RWPE1 (cell line): Measurements from ENCODE around the gene SKI.

Source experiments
- CTCF ChIA-PET: fragments of 350-600 bp; sonication (Branson Sonifier 250); formaldehyde crosslinking; extraction: SDS; loops from one replicate; lab custom pipeline; 2021; lab: Yijun Ruan, JAX
- POLR2A ChIA-PET: fragments of 400-600 bp; formaldehyde crosslinking; extraction: SDS; loops from one replicate; lab custom pipeline; 2020; ENCODE audit warnings: antibody characterized with exemption; ENCODE audit not compliant: low non-redundant PET; lab: Yijun Ruan, JAX
- DNase-seq: peaks from one replicate; pipeline ENCODE4 v3.0.0; 2012; ENCODE audit warnings: low spot score
- H3K27ac ChIP-seq: fragments of 450-650 bp; 2 replicates; pipeline ENCODE4 v1.5.1; 2017
- CTCF ChIP-seq: fragments of 450-650 bp; conservative IDR thresholded peaks from 2 replicates; pipeline ENCODE4 v1.5.1; 2017; ENCODE audit warnings: low read depth, mild to moderate bottlenecking

The SKI gene

GRCh38 chr1:2301607-2302291 is 73.6 kb downstream of the SKI start:
- TF ChIP-seq CTCF, result no peak
- CTCF ChIA-PET, result interaction anchor here (0.9 kb wide), 1 partner anchor 107 kb away, joined by 3 read pairs; the partner anchor contains the start of gene FAAP20
- no peak for DNase-seq
- peak overlapping the region; percentile 67 for H3K27ac ChIP-seq
- POLR2A ChIA-PET, result no interaction called here

- CTCF ChIA-PET, result no interaction called here
- no peak for TF ChIP-seq CTCF
Measured at GRCh38 chr1:2302292-2302925, 74.3 kb downstream of the SKI start.

GRCh38 chr1:2303016-2303775 is 75.1 kb downstream of the SKI start:
- H3K27ac ChIP-seq, result peak overlapping the region; percentile 67
- no peak for DNase-seq
- TF ChIP-seq CTCF, result no peak
- ChIA-PET POLR2A (no interaction called here), CTCF (interaction anchor here (1.2 kb wide), 1 partner anchor 12 kb away, joined by 5 read pairs; no protein-coding TSS in a partner anchor)

More at GRCh38 chr1:2302292-2302925, 74.3 kb downstream of the SKI start:
- DNase-seq, result no peak
- H3K27ac ChIP-seq, result peak overlapping the region; percentile 67
- POLR2A ChIA-PET, result no interaction called here

- DNase-seq, result no peak
- POLR2A ChIA-PET, result no interaction called here
- TF ChIP-seq CTCF, result no peak
- H3K27ac ChIP-seq, result peak overlapping the region; percentile 67
- CTCF ChIA-PET, result interaction anchor here (1.2 kb wide), 1 partner anchor 11 kb away, joined by 5 read pairs; no protein-coding TSS in a partner anchor
Measured at GRCh38 chr1:2303781-2304180, 75.7 kb downstream of the SKI start.

- CTCF ChIA-PET, result interaction anchor here (1.0 to 1.2 kb wide), 2 partner anchors 10 to 130 kb away, joined by 4 to 5 read pairs; no protein-coding TSS in a partner anchor
- H3K27ac ChIP-seq, result peak overlapping the region; percentile 67
- POLR2A ChIA-PET, result no interaction called here
- no peak for TF ChIP-seq CTCF
- DNase-seq, result no peak
Measured at GRCh38 chr1:2304282-2304681, 76.2 kb downstream of the SKI start.
